HG02642 (cell line): ENCODE results near the gene LYSET.
A peak's percentile ranks its signal among the peaks of the same experiment; 100 is the strongest.
"Not testable (repeated sequence)": the region's sequence is repeated elsewhere in the genome, so short reads cannot be mapped to it uniquely, and the experiment has no call there.

Source experiments
- ATAC-seq: cut with Tn5 transposase; IDR thresholded peaks from one replicate; pipeline ENCODE4 v1.9.1; 2021; ENCODE audit warnings: mild to moderate bottlenecking; ENCODE audit not compliant: unreplicated experiment, poor library complexity

LYSET gene

GRCh38 chr14:93184391-93185348, at the start of gene LYSET, which contains the start of gene MOAP1:
Gene LYSET (plus strand): TSS chr14:93185317. CDS start chr14:93185406, 89 bp downstream.
Gene MOAP1 (minus strand): TSS chr14:93184897. CDS start chr14:93184242, 655 bp downstream.
- peak; percentile 88 for ATAC-seq

GRCh38 chr14:93135399-93135798, 49.7 kb upstream of the LYSET start:
- no peak for ATAC-seq

- no peak for ATAC-seq
Measured at GRCh38 chr14:93136009-93136408, 49.1 kb upstream of the LYSET start.

GRCh38 chr14:93136508-93136907, 48.6 kb upstream of the LYSET start:
- not testable (repeated sequence) for ATAC-seq

GRCh38 chr14:93137864-93138263, 47.3 kb upstream of the LYSET start:
- no peak for ATAC-seq

GRCh38 chr14:93142854-93143652, 42.1 kb upstream of the LYSET start:
- no peak for ATAC-seq

GRCh38 chr14:93146119-93146518, 39.0 kb upstream of the LYSET start:
- no peak for ATAC-seq

- no peak for ATAC-seq
Measured at GRCh38 chr14:93148979-93149378, 36.1 kb upstream of the LYSET start.

GRCh38 chr14:93150227-93151208, 34.6 kb upstream of the LYSET start:
- no peak for ATAC-seq

- ATAC-seq: no peak
Measured at GRCh38 chr14:93153121-93153520, 32.0 kb upstream of the LYSET start.

- no peak for ATAC-seq
Measured at GRCh38 chr14:93155667-93156066, 29.4 kb upstream of the LYSET start.

GRCh38 chr14:93156693-93157369, 28.3 kb upstream of the LYSET start:
- ATAC-seq: no peak

- ATAC-seq: not testable (repeated sequence)
Measured at GRCh38 chr14:93158349-93158748, 26.8 kb upstream of the LYSET start.

GRCh38 chr14:93159625-93160352, 25.3 kb upstream of the LYSET start:
- ATAC-seq: not testable (repeated sequence)

- ATAC-seq: no peak
Measured at GRCh38 chr14:93160353-93160801, 24.7 kb upstream of the LYSET start.

- ATAC-seq: no peak
Measured at GRCh38 chr14:93161411-93161940, 23.6 kb upstream of the LYSET start.

- no peak for ATAC-seq
Measured at GRCh38 chr14:93163564-93163963, 21.6 kb upstream of the LYSET start.
